CD14-positive monocyte (primary cell): ENCODE measurements around the gene KSR2. TPM values are rescaled to one million over a fixed set of nuclear protein-coding genes. Genes with fewer than 3 reads are reported as not detected.

ENCODE experiments used
- DNase-seq, 3 donors: peaks; one replicate each; pipeline ENCODE4 v3.0.0-alpha.2; 2011 to 2022
- H2AFZ ChIP-seq: 2 replicates; pipeline ENCODE4 v1.6.0; 2012; ENCODE audit warnings: mild to moderate bottlenecking, low read depth, low read length, inconsistent platforms; ENCODE audit not compliant: insufficient read depth, poor library complexity, severe bottlenecking
- H3K27ac ChIP-seq, 2 donors: 1 replicate in 1 of 2; 2 replicates in 1 of 2; pipeline ENCODE4 v1.5.1; 2012 to 2013; ENCODE audit warnings: low read length in 2 of 2, control low read depth in 1 of 2, inconsistent platforms in 1 of 2, low read depth in 1 of 2, mild to moderate bottlenecking in 1 of 2
- H3K27me3 ChIP-seq, 2 donors: one replicate each; pipeline versions ENCODE4 v1.6.0 to v1.6.1; 2011 to 2013; ENCODE audit warnings: low read length in 2 of 2; ENCODE audit not compliant: control insufficient read depth in 2 of 2, insufficient read depth in 2 of 2
- H3K36me3 ChIP-seq, 2 donors: replicated peaks in 1 of 2; 1 replicate in 1 of 2; 2 replicates in 1 of 2; pipeline versions ENCODE4 v1.5.1 to v1.6.1; 2012 to 2013; ENCODE audit warnings: low read length in 2 of 2, control low read depth in 1 of 2, inconsistent platforms in 1 of 2, mild to moderate bottlenecking in 1 of 2; ENCODE audit not compliant: insufficient read depth in 2 of 2, control insufficient read depth in 1 of 2
- H3K4me1 ChIP-seq, 2 donors: 1 replicate in 1 of 2; 2 replicates in 1 of 2; pipeline versions ENCODE4 v1.5.1 to v1.6.1; 2012 to 2013; ENCODE audit warnings: low read length in 2 of 2, control low read depth in 1 of 2, inconsistent platforms in 1 of 2, mild to moderate bottlenecking in 1 of 2, moderate library complexity in 1 of 2; ENCODE audit not compliant: insufficient read depth in 2 of 2, control insufficient read depth in 1 of 2
- H3K4me2 ChIP-seq: replicated peaks from 2 replicates; pipeline ENCODE3; 2012; ENCODE audit warnings: low read length, moderate library complexity, mild to moderate bottlenecking; ENCODE audit not compliant: poor library complexity, severe bottlenecking; ENCODE audit errors: extremely low read depth
- H3K4me3 ChIP-seq, 3 experiments: fragments of 200-600 bp in 1 of 3; sonication (generic) in 1 of 3; replicated peaks in 1 of 3; 1 replicate in 2 of 3; 2 replicates in 1 of 3; pipeline ENCODE4 v1.5.1; 2011 to 2013; ENCODE audit warnings: low read length in 3 of 3, mild to moderate bottlenecking in 3 of 3, control low read depth in 2 of 3, low read depth in 2 of 3, inconsistent platforms in 1 of 3, moderate library complexity in 1 of 3
- H3K79me2 ChIP-seq: 2 replicates; pipeline ENCODE4 v1.6.0; 2012; ENCODE audit warnings: mild to moderate bottlenecking, control low read depth, inconsistent platforms, low read length, moderate library complexity; ENCODE audit not compliant: insufficient read depth
- H3K9ac ChIP-seq: 2 replicates; pipeline ENCODE4 v1.6.0; 2017; ENCODE audit warnings: low read length, mild to moderate bottlenecking; ENCODE audit not compliant: insufficient read depth, poor library complexity, severe bottlenecking
- H3K9me3 ChIP-seq, 2 donors: replicated peaks in 1 of 2; 1 replicate in 1 of 2; 2 replicates in 1 of 2; pipeline versions ENCODE4 v1.5.1 to v1.6.1; 2012 to 2013; ENCODE audit warnings: low read length in 2 of 2, control low read depth in 1 of 2; ENCODE audit not compliant: control insufficient read depth in 1 of 2, insufficient read depth in 1 of 2
- H4K20me1 ChIP-seq: 2 replicates; pipeline ENCODE4 v1.6.0; 2012; ENCODE audit warnings: mild to moderate bottlenecking, low read length, control low read depth, moderate library complexity; ENCODE audit not compliant: insufficient read depth
- H3K27ac Mint-ChIP-seq, 7 donors: one replicate each; pipeline ENCODE4 v1.8.0; 2020; ENCODE audit warnings: mild to moderate bottlenecking in 7 of 7, mixed read lengths in 7 of 7, moderate library complexity in 6 of 7, inconsistent platforms in 2 of 7
- H3K27me3 Mint-ChIP-seq, 3 donors: one replicate each; pipeline ENCODE4 v1.8.0; 2021 to 2022; ENCODE audit warnings: low read depth in 3 of 3, mild to moderate bottlenecking in 3 of 3, mixed read lengths in 3 of 3, moderate library complexity in 3 of 3, inconsistent platforms in 1 of 3
- H3K36me3 Mint-ChIP-seq, 2 donors: one replicate each; pipeline ENCODE4 v1.8.0; 2020; ENCODE audit warnings: mixed read lengths in 2 of 2, inconsistent platforms in 1 of 2, mild to moderate bottlenecking in 1 of 2
- H3K4me1 Mint-ChIP-seq: one replicate; pipeline ENCODE4 v1.8.0; 2020; ENCODE audit warnings: mild to moderate bottlenecking, mixed read lengths
- H3K4me3 Mint-ChIP-seq, 2 donors: one replicate each; pipeline ENCODE4 v1.8.0; 2020; ENCODE audit warnings: mild to moderate bottlenecking in 2 of 2, mixed read lengths in 2 of 2, moderate library complexity in 1 of 2
- H3K9me3 Mint-ChIP-seq, 7 donors: one replicate each; pipeline ENCODE4 v1.8.0; 2020 to 2022; ENCODE audit warnings: mixed read lengths in 7 of 7, mild to moderate bottlenecking in 6 of 7, moderate library complexity in 6 of 7, inconsistent platforms in 2 of 7
- CTCF ChIP-seq: fragments of 200-600 bp; IDR thresholded peaks from one replicate; pipeline ENCODE4 v1.8.0; 2022; ENCODE audit warnings: antibody characterized with exemption, mild to moderate bottlenecking
- WGBS: methylation state at CpG from one replicate; pipeline ENCODE4 v1.1.5; 2013; ENCODE audit warnings: missing lambda C conversion rate; ENCODE audit not compliant: insufficient coverage; 5-methylcytosine and 5-hydroxymethylcytosine counted together
- intact Hi-C, 2 donors: fragments of 100-400 bp; cut with micrococcal nuclease; formaldehyde crosslinking; loops; one replicate each; pipeline versions ENCODE4 v1.15.0 to v1.15.1; 2023
- polyA plus RNA-seq, 3 donors: library from polyadenylated mRNA; depleted of rRNA in 1 of 3; unstranded in 2 of 3; stranded (reverse) in 1 of 3; fragments of 300-500 nt in 2 of 3; fragments of >200 nt in 1 of 3; fragmentation: Illumina TruSeq in 2 of 3; gene quantifications; 1 replicate in 2 of 3; 2 replicates in 1 of 3; pipeline ENCODE4 v1.2.3, GENCODE V29; 2012 to 2021

Gene KSR2
- polyA plus RNA-seq, 3 donors: not detected

- H3K79me2 ChIP-seq: no peaks in the 10 kb centered on the region
- DNase-seq: no peak
- H3K9me3 ChIP-seq: no peaks in the 10 kb centered on the region
- 58% methylated on average over 3 of the region's 7 CpGs for WGBS
- H3K27ac Mint-ChIP-seq: no peak overlapping the region
- no peaks in the 10 kb centered on the region for H3K4me1 ChIP-seq
- H3K27ac ChIP-seq: no peak overlapping the region
- H3K27me3 ChIP-seq: peaks cover 0 to 2% of the 10 kb centered on the region in 2 donors
- H2AFZ ChIP-seq: no peak overlapping the region
- H3K4me2 ChIP-seq: no peak overlapping the region
- no peak overlapping the region for H3K9ac ChIP-seq
- peaks cover 0 to 4% (median 2%) of the 10 kb centered on the region in 7 donors for H3K9me3 Mint-ChIP-seq
- no peaks in the 10 kb centered on the region for H3K4me1 Mint-ChIP-seq
- H3K4me3 ChIP-seq: no peak overlapping the region
- no peak for TF ChIP-seq CTCF
- H3K27me3 Mint-ChIP-seq: peaks cover 0 to 11% (median 4%) of the 10 kb centered on the region in 3 donors
- intact Hi-C loops: no loop called here
- H3K4me3 Mint-ChIP-seq: no peak overlapping the region
- no peaks in the 10 kb centered on the region for H4K20me1 ChIP-seq
- H3K36me3 ChIP-seq: no peaks in the 10 kb centered on the region
- H3K36me3 Mint-ChIP-seq: no peaks in the 10 kb centered on the region
Observed at GRCh38 chr12:117593815-117594400, 374.9 kb downstream of the KSR2 start.

- intact Hi-C loops: no loop called here
- peaks cover 0 to 2% of the 10 kb centered on the region in 2 donors for H3K27me3 ChIP-seq
- Mint-ChIP-seq H3K27me3 (peaks cover 0 to 11% (median 2%) of the 10 kb centered on the region in 3 donors), H3K4me1 (no peaks in the 10 kb centered on the region), H3K27ac (no peak overlapping the region), H3K4me3 (no peak overlapping the region), H3K36me3 (no peaks in the 10 kb centered on the region), H3K9me3 (peaks cover 0 to 4% (median 2%) of the 10 kb centered on the region in 7 donors)
- H2AFZ ChIP-seq: no peak overlapping the region
- H3K4me1 ChIP-seq: no peaks in the 10 kb centered on the region
- H3K9me3 ChIP-seq: no peaks in the 10 kb centered on the region
- H4K20me1 ChIP-seq: no peaks in the 10 kb centered on the region
- WGBS: 43% methylated on average over 4 of the region's 9 CpGs
- H3K36me3 ChIP-seq: no peaks in the 10 kb centered on the region
- no peak for DNase-seq
- no peak overlapping the region for H3K9ac ChIP-seq
- no peaks in the 10 kb centered on the region for H3K79me2 ChIP-seq
- H3K4me2 ChIP-seq: no peak overlapping the region
- no peak for TF ChIP-seq CTCF
- no peak overlapping the region for H3K4me3 ChIP-seq
- no peak overlapping the region for H3K27ac ChIP-seq
Observed at GRCh38 chr12:117592588-117593305, 376.0 kb downstream of the KSR2 start.
